HepG2 (cell line): ENCODE measurements around the gene VAC14. TPM values are rescaled to one million over a fixed set of nuclear protein-coding genes. Genes with fewer than 3 reads are reported as not detected.

Experiments used
- ARID3A ChIP-seq: IDR thresholded peaks from 2 replicates; pipeline ENCODE4 v1.6.1; 2012; ENCODE audit warnings: low read depth, low read length, improper control_type of control experiment
- DNMT3B ChIP-seq: conservative IDR thresholded peaks from 2 replicates; pipeline ENCODE4 v1.6.1; 2016; ENCODE audit warnings: missing biosample characterization, control low read depth
- MXD1 ChIP-seq: sonication (generic); formaldehyde crosslinking; IDR thresholded peaks from 2 replicates; pipeline ENCODE4 v1.4.0; 2020; ENCODE audit warnings: mild to moderate bottlenecking, missing genetic modification reagents
- PBX2 ChIP-seq: IDR thresholded peaks from 2 replicates; pipeline ENCODE4 v1.6.1; 2016; ENCODE audit warnings: control low read depth
- RERE ChIP-seq: IDR thresholded peaks from 2 replicates; pipeline ENCODE4 v1.6.1; 2016; ENCODE audit warnings: low read depth, missing genetic modification reagents, missing compliant biosample characterization
- RXRB ChIP-seq: IDR thresholded peaks from 2 replicates; pipeline ENCODE4 v1.6.1; 2016; ENCODE audit warnings: borderline replicate concordance, missing genetic modification reagents, missing compliant biosample characterization
- SOX6 ChIP-seq, 2 experiments: fragments of 450-650 bp in 1 of 2; sonication (generic) in 1 of 2; formaldehyde crosslinking in 1 of 2; IDR thresholded peaks; 2 replicates each; pipeline versions ENCODE4 v1.4.0 to v1.6.1; 2017 to 2020; ENCODE audit warnings: antibody characterized with exemption in 1 of 2, mild to moderate bottlenecking in 1 of 2, missing genetic modification reagents in 1 of 2
- ZMAT3 ChIP-seq: sonication (generic); formaldehyde crosslinking; conservative IDR thresholded peaks from 2 replicates; pipeline ENCODE4 v1.7.0; 2021; ENCODE audit warnings: missing genetic modification reagents
- ZNF143 ChIP-seq: sonication (generic); formaldehyde crosslinking; IDR thresholded peaks from 2 replicates; pipeline ENCODE4 v1.4.0; 2020; ENCODE audit warnings: missing genetic modification reagents
- ZNF224 ChIP-seq: sonication (generic); formaldehyde crosslinking; IDR thresholded peaks from 2 replicates; pipeline ENCODE4 v1.5.0; 2020; ENCODE audit warnings: mild to moderate bottlenecking, missing genetic modification reagents
- ZNF567 ChIP-seq: sonication (generic); formaldehyde crosslinking; IDR thresholded peaks from 2 replicates; pipeline ENCODE4 v1.8.1; 2023; ENCODE audit warnings: mild to moderate bottlenecking, missing genetic modification reagents, borderline replicate concordance
- ZNF574 ChIP-seq: sonication (generic); formaldehyde crosslinking; IDR thresholded peaks from 2 replicates; pipeline ENCODE4 v1.4.0; 2020; ENCODE audit warnings: missing genetic modification reagents
- polyA plus RNA-seq, 8 experiments: library from polyadenylated mRNA; depleted of rRNA in 3 of 8; stranded (reverse) in 7 of 8; unstranded in 1 of 8; fragments of >200 nt; fragmentation: Illumina TruSeq in 4 of 8; extraction: Trizol in 4 of 8; gene quantifications; 2 replicates each; pipeline versions ENCODE4 v1.2.1 to v1.2.3, GENCODE V29; 2011 to 2016; ENCODE audit warnings: low read depth in 4 of 8, missing spikeins in 1 of 8, mixed read lengths in 1 of 8; ENCODE audit not compliant: insufficient read depth in 1 of 8
- total RNA-seq, 5 experiments: library from RNA; depleted of rRNA; stranded (reverse); fragments of >200 nt; fragmentation: Illumina TruSeq; extraction: Trizol; gene quantifications; 2 replicates each; pipeline ENCODE4 v1.2.3, GENCODE V29; 2016; ENCODE audit warnings: low read depth in 1 of 5

The VAC14 gene
- total and polyA plus RNA-seq, 2 of the 13 experiments (the other 11 are each of a cell fraction or from before 2014, with no cell fraction given): 23.5 to 24.6 TPM

GRCh38 chr16:70725024-70725911 lies 75.7 kb downstream of the VAC14 start (continued):
- TF ChIP-seq ZNF224 (peak; percentile 34; the same call in 1 of the 2 replicates), ZNF143 (CRISPR knock-in tag) (no peak; the same call in none of the 2 replicates), ZNF574 (CRISPR knock-in tag) (peak; percentile 69), RERE (CRISPR knock-in tag) (peak; percentile 68), ARID3A (peak; percentile 89), SOX6 (IDR thresholded peaks at IDR 0.05) (no peak), SOX6 (CRISPR knock-in tag; IDR thresholded peaks at IDR 0.05) (peak; percentile 75; the same call in 1 of the 2 replicates), DNMT3B (CRISPR knock-in tag) (peak; percentile 58), PBX2 (no peak; the same call in 1 of the 2 replicates), MXD1 (CRISPR knock-in tag) (no peak), ZMAT3 (CRISPR knock-in tag) (peak; percentile 33), ZNF567 (CRISPR knock-in tag) (no peak), RXRB (CRISPR knock-in tag) (peak; percentile 92)
